OCI-LY7 (cell line): ENCODE measurements around the gene KRT37. TPM values are rescaled to one million over a fixed set of nuclear protein-coding genes. Genes with fewer than 3 reads are reported as not detected.

ENCODE experiments used
- BruUV-seq: library from RNA; stranded (reverse); fragments of 400-500 nt; replicated peaks from 2 replicates; lab custom pipeline; 2021; lab: Mats Ljungman, UMichigan
- CTCF ChIA-PET: fragments of 300-600 bp; sonication (Branson Sonifier 250); formaldehyde crosslinking; loops from one replicate; lab custom pipeline; 2022; ENCODE audit warnings: antibody characterized with exemption; ENCODE audit not compliant: unreplicated experiment; lab: Charles Lee
- POLR2A ChIA-PET: fragments of 300-600 bp; sonication (Branson Sonifier 250); formaldehyde crosslinking; loops from one replicate; lab custom pipeline; 2022; ENCODE audit warnings: antibody characterized with exemption; lab: Charles Lee
- DNase-seq: peaks from one replicate; pipeline ENCODE4 v3.0.0-alpha.2; 2015; ENCODE audit warnings: low spot score
- H2AFZ ChIP-seq: fragments of 200-600 bp; sonication (generic), shearing (Covaris generic); 2 replicates; pipeline ENCODE4 v1.6.1; 2014; ENCODE audit warnings: mild to moderate bottlenecking, antibody characterized with exemption, low read length, moderate library complexity
- H3K27ac ChIP-seq: fragments of 200-600 bp; sonication (generic); 2 replicates; pipeline ENCODE4 v1.5.1; 2014; ENCODE audit warnings: mixed run types, low read depth, mild to moderate bottlenecking, moderate library complexity, low read length, inconsistent platforms; ENCODE audit not compliant: poor library complexity, severe bottlenecking
- H3K36me3 ChIP-seq: fragments of 200-600 bp; sonication (generic); 2 replicates; pipeline ENCODE4 v1.6.1; 2014; ENCODE audit warnings: mild to moderate bottlenecking, antibody characterized with exemption, low read length, moderate library complexity, mixed read lengths; ENCODE audit not compliant: insufficient read depth
- H3K4me1 ChIP-seq: fragments of 200-600 bp; sonication (generic); 2 replicates; pipeline ENCODE4 v1.5.1; 2014; ENCODE audit warnings: mild to moderate bottlenecking, low read length; ENCODE audit not compliant: insufficient read depth, poor library complexity, severe bottlenecking
- H3K4me2 ChIP-seq: fragments of 200-600 bp; sonication (generic); 2 replicates; pipeline ENCODE4 v1.6.1; 2014; ENCODE audit warnings: mild to moderate bottlenecking, low read length
- H3K4me3 ChIP-seq: fragments of 200-600 bp; sonication (generic); 2 replicates; pipeline ENCODE4 v1.5.1; 2014; ENCODE audit warnings: mild to moderate bottlenecking, low read depth, low read length; ENCODE audit not compliant: poor library complexity, severe bottlenecking
- H3K79me2 ChIP-seq: fragments of 200-600 bp; sonication (generic); 2 replicates; pipeline ENCODE4 v1.6.1; 2016; ENCODE audit warnings: low read depth, mild to moderate bottlenecking, low read length, moderate library complexity, mixed read lengths; ENCODE audit not compliant: insufficient read depth
- H3K9me2 ChIP-seq: fragments of 200-600 bp; sonication (generic); 2 replicates; pipeline ENCODE4 v1.6.1; 2016; ENCODE audit warnings: mild to moderate bottlenecking, low read length, mixed read lengths; ENCODE audit not compliant: insufficient read depth
- H3K9me3 ChIP-seq: fragments of 200-600 bp; sonication (generic); 2 replicates; pipeline ENCODE4 v1.6.1; 2014; ENCODE audit warnings: mild to moderate bottlenecking, mixed run types, low read length, mixed read lengths
- H4K20me1 ChIP-seq: fragments of 200-600 bp; sonication (generic); 2 replicates; pipeline ENCODE4 v1.6.1; 2014; ENCODE audit warnings: mild to moderate bottlenecking, antibody characterized with exemption, low read length, moderate library complexity, mixed read lengths; ENCODE audit not compliant: insufficient read depth
- CTCF ChIP-seq: fragments of 200-600 bp; sonication (generic); conservative IDR thresholded peaks from 2 replicates; pipeline ENCODE4 v1.5.1; 2014; ENCODE audit warnings: mild to moderate bottlenecking, antibody characterized with exemption, low read length, moderate library complexity, mixed read lengths
- EZH2phosphoT487 ChIP-seq: fragments of 200-600 bp; sonication (generic); IDR thresholded peaks from 2 replicates; pipeline ENCODE4 v1.6.1; 2018; ENCODE audit warnings: low read depth, borderline replicate concordance, mild to moderate bottlenecking, mixed run types, antibody characterized with exemption, low read length, moderate library complexity, mixed read lengths
- intact Hi-C: fragments of 100-400 bp; cut with micrococcal nuclease; formaldehyde crosslinking; loops from one replicate; pipeline ENCODE4 v1.10.0; 2022; ENCODE audit not compliant: unreplicated experiment
- total RNA-seq, 2 experiments: library from RNA; depleted of rRNA in 1 of 2; stranded (reverse); fragments of >200 nt in 1 of 2; shearing (Covaris generic) in 1 of 2; gene quantifications; 2 replicates each; pipeline ENCODE4 v1.2.3, GENCODE V29; 2014 to 2022

Gene KRT37
- total RNA-seq, 2 experiments from 2014 or later = not detected

- Histone ChIP-seq H3K4me2 (no peak within 1 kb of the TSS), H3K36me3 (no peaks in the 10 kb centered on the region), H2AFZ (no peak within 1 kb of the TSS), H3K9me2 (no peaks in the 10 kb centered on the region), H3K4me3 (no peak within 1 kb of the TSS), H3K9me3 (no peaks in the 10 kb centered on the region), H4K20me1 (no peaks in the 10 kb centered on the region), H3K4me1 (no peaks in the 10 kb centered on the region), H3K27ac (no peak within 1 kb of the TSS), H3K79me2 (no peaks in the 10 kb centered on the region)
- DNase-seq = no peak
- no peak for TF ChIP-seq EZH2phosphoT487
- no peak for TF ChIP-seq CTCF
- CTCF ChIA-PET = no interaction called here
- intact Hi-C loops = no loop called here
- BruUV-seq = no TSS peak
- POLR2A ChIA-PET = no interaction called here
These were observed 42.6 kb upstream of the KRT37 start, which contains the start of gene KRT32 for GRCh38 chr17:41466988-41467387. TSS of gene KRT32 (minus strand) at chr17:41467386. CDS start at chr17:41467325, 61 bp downstream.

DNA sequence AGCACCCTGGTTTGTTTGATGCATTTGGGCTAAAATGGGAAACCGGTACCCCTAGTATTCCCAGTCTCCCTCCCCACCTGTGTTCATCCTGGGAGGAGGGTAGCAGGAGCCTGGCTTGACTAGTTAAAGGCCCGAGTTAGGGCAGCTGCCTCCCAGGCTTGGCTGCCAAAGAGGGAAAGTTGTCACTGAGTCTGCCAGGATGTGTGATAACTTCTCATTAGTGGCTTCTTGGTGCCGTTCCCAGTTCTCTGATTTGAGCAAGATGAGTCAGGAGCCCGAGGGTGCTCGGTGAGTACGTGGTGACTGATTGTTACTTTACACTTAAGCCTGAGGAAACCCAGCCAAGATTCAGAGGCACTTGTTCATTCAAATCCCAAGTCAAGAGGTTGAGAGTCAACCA, 40.3 kb upstream of the KRT37 start:
- TF ChIP-seq CTCF (no peak), EZH2phosphoT487 (no peak)
- ChIA-PET CTCF (no interaction called here), POLR2A (no interaction called here)
- no peak overlapping the region for H3K27ac ChIP-seq
- H3K4me1 ChIP-seq = no peaks in the 10 kb centered on the region
- no peaks in the 10 kb centered on the region for H4K20me1 ChIP-seq
- no peak overlapping the region for H2AFZ ChIP-seq
- no peaks in the 10 kb centered on the region for H3K79me2 ChIP-seq
- no TSS peak for BruUV-seq
- intact Hi-C loops = no loop called here
- H3K9me3 ChIP-seq = no peaks in the 10 kb centered on the region
- H3K9me2 ChIP-seq = no peaks in the 10 kb centered on the region
- no peak overlapping the region for H3K4me2 ChIP-seq
- no peak overlapping the region for H3K4me3 ChIP-seq
- DNase-seq = no peak
- no peaks in the 10 kb centered on the region for H3K36me3 ChIP-seq

- intact Hi-C loops = no loop called here
- Histone ChIP-seq H3K9me2 (no peaks in the 10 kb centered on the region), H3K36me3 (no peaks in the 10 kb centered on the region), H3K79me2 (no peaks in the 10 kb centered on the region), H3K4me2 (no peak overlapping the region), H2AFZ (no peak overlapping the region), H4K20me1 (no peaks in the 10 kb centered on the region), H3K27ac (no peak overlapping the region), H3K4me3 (no peak overlapping the region), H3K4me1 (no peaks in the 10 kb centered on the region), H3K9me3 (no peaks in the 10 kb centered on the region)
- no peak for DNase-seq
- POLR2A ChIA-PET = no interaction called here
- CTCF ChIA-PET = no interaction called here
- TF ChIP-seq CTCF = no peak
- no peak for TF ChIP-seq EZH2phosphoT487
- no TSS peak for BruUV-seq
These were observed 39.8 kb upstream of the KRT37 start for GRCh38 chr17:41464173-41464572.
